Measurements from ENCODE around the gene RANBP3. TPM values are rescaled to one million over a fixed set of nuclear protein-coding genes. Genes with fewer than 3 reads are reported as not detected.

The RANBP3 gene
- total and polyA plus RNA-seq, 12 donors = 55.0 to 179 (median 81.1) TPM

DNA sequence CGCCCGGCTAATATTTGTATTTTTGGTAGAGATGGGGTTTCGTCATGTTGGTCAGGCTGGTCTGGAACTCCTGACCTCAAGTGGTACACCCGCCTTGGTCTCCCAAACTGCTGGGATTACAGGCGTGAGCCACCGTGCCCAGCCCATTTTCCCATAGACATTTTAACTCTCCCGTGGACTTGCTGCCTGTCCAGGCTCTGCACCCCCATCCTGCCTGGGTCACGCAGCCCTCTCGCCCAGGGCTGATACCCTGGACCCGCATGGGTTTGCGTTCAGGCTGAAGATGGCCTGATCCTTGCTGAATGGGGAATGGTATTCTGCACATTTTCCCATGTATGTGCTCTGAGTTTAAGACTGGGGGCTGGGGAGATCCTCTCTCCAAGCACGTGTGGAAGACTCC lies 46.0 kb upstream of the RANBP3 start:
- Histone ChIP-seq H3K36me3 (replicated peaks in 1 of 2) (no peaks in the 10 kb centered on the region), H3K9me3 (replicated peaks in 1 of 3) (no peaks in the 10 kb centered on the region), H3K27me3 (no peaks in the 10 kb centered on the region), H3K27ac (no peak overlapping the region), H3K4me1 (replicated peaks in 1 of 2) (no peaks in the 10 kb centered on the region), H3K4me3 (no peak overlapping the region)
- TF ChIP-seq, protein P1, sequence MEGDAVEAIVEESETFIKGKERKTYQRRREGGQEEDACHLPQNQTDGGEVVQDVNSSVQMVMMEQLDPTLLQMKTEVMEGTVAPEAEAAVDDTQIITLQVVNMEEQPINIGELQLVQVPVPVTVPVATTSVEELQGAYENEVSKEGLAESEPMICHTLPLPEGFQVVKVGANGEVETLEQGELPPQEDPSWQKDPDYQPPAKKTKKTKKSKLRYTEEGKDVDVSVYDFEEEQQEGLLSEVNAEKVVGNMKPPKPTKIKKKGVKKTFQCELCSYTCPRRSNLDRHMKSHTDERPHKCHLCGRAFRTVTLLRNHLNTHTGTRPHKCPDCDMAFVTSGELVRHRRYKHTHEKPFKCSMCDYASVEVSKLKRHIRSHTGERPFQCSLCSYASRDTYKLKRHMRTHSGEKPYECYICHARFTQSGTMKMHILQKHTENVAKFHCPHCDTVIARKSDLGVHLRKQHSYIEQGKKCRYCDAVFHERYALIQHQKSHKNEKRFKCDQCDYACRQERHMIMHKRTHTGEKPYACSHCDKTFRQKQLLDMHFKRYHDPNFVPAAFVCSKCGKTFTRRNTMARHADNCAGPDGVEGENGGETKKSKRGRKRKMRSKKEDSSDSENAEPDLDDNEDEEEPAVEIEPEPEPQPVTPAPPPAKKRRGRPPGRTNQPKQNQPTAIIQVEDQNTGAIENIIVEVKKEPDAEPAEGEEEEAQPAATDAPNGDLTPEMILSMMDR (IDR thresholded peaks at IDR 0.05) = no peak
- TF ChIP-seq POLR2A (IDR thresholded peaks at IDR 0.05) = no peak
- 88 to 95% (median 92%) methylated on average over 9 to 12 of the region's 12 CpGs for WGBS, 4 donors
- DNase-seq = no peak
- intact Hi-C loops (cut with DNase I) = loop anchor here (2.0 to 5.0 kb wide), 3 partner anchors 37 to 217 kb away; partner anchors contain the start of gene NRTN (in 1 of the 2)

DNA sequence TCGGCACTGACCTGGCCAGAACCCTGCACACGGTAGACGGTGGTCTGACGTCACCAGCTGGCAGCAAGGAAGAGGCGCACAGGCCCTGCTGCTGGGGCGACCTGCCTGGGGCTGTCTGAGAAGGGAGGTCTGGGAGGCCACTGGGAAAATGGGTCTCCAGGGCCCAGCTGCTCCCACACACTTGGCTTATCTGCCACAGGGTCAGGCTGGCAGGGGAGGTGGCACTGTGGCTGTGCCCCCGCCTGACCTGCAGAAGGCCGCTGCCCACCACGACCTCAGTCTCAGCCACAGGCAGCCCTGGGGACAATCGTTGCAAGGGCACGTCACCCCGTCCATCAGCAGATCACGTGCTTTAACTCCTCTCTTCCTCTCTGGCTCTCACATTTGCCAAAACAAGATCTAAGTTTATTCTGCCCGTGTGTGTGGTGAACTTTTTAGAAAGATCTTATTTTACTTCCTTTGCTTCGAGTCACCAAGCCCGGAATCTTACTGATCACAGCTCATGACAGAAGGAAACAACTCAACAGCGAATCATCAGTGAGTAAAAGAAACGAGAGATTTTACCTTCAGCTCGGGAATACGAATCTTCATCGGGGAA lies 45.2 kb upstream of the RANBP3 start:
- intact Hi-C loops (cut with DNase I) = loop anchor here (2.0 to 5.0 kb wide), 3 partner anchors 36 to 216 kb away; partner anchors contain the start of gene NRTN (in 1 of the 2)
- Histone ChIP-seq H3K4me1 (replicated peaks in 1 of 2) (no peaks in the 10 kb centered on the region), H3K9me3 (replicated peaks in 1 of 3) (no peaks in the 10 kb centered on the region), H3K27me3 (no peaks in the 10 kb centered on the region), H3K4me3 (no peak overlapping the region), H3K27ac (no peak overlapping the region), H3K36me3 (replicated peaks in 1 of 2) (no peaks in the 10 kb centered on the region)
- TF ChIP-seq POLR2A (IDR thresholded peaks at IDR 0.05) = no peak
- TF ChIP-seq, protein P1 (IDR thresholded peaks at IDR 0.05) = no peak
- WGBS, 4 donors = 68 to 81% (median 77%) methylated on average over 15 to 21 of the region's 21 CpGs
- no peak for DNase-seq

DNA sequence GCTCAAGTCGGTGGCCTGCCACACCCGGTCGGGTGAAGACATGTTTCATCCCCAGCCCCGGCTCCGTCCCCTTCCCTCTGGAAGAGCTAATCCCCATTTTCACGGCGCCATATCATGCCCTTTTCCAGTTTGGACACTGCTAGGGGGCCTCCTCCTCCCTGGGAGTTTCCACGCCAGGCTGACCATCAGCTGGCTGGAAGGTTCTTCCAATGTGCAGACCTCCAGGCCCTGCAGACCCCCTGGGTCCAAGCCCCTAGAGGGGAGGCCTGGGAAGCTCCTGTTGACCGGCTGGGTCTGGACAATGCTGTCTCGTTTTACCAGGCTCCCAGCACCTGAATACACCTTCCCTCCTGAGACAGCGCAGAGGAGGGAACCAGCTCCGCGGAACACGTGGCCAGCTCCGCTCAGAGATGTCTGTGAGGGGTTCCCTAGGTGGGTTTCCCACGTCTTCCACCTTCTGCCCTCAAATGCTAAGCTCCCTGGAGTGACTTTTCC lies 44.7 kb upstream of the RANBP3 start:
- TF ChIP-seq POLR2A (IDR thresholded peaks at IDR 0.05) = no peak
- TF ChIP-seq, protein P1 (IDR thresholded peaks at IDR 0.05) = peak in 2 of 6 experiments; percentile 6 to 44
- no peaks in the 10 kb centered on the region for H3K27me3 ChIP-seq
- intact Hi-C loops (cut with DNase I) = loop anchor here (2.0 to 5.0 kb wide), 3 partner anchors 35 to 215 kb away; partner anchors contain the start of gene NRTN (in 1 of the 2)
- no peak for DNase-seq
- H3K36me3 ChIP-seq (replicated peaks in 1 of 2) = no peaks in the 10 kb centered on the region
- 67 to 80% (median 72%) methylated on average over 9 to 16 of the region's 16 CpGs for WGBS, 4 donors
- no peaks in the 10 kb centered on the region for H3K4me1 ChIP-seq (replicated peaks in 1 of 2)
- no peak overlapping the region for H3K27ac ChIP-seq
- no peak overlapping the region for H3K4me3 ChIP-seq
- no peaks in the 10 kb centered on the region for H3K9me3 ChIP-seq (replicated peaks in 1 of 3)

DNA sequence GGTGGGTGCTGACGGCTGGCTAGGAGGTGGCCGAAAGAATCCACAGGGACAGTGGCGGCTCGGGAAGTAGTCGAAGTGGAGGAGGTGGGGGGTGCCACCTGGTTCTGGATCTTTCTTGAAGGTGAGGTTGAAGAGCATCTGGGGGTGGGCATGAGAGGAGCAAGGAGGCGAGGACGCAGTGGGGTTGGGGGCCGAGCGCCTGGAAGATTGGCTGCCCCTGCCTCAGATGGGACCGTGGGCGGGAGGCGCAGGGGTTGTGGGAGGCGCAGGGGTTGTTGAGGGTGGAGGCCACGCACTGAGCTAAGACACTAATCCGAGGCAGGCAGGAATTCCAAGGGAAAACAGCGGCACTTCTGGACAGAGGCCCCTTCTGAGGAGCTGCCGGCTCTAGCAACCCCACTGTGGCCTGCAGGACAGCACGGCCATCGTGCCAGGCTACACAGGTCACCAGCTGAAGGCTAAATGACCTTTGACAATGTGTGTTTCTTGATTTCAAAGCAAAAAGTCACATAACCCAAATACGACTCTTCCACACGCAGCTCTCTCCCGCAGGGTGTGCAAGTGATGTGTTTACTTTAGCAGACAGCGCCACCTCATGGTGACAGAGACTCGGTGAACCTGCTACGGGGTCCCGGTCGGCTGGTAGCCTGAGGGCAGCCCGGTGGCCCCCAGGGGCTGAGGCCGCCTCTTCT lies 44.1 kb upstream of the RANBP3 start:
- 44 to 57% (median 47%) methylated on average over 20 to 29 of the region's 29 CpGs for WGBS, 4 donors
- peak; percentile 82 to 93 (median 89) for DNase-seq
- intact Hi-C loops (cut with DNase I) = loop anchor here (2.0 to 5.0 kb wide), 3 partner anchors 35 to 215 kb away; partner anchors contain the start of gene NRTN (in 1 of the 2)
- no peaks in the 10 kb centered on the region for H3K4me1 ChIP-seq (replicated peaks in 1 of 2)
- H3K9me3 ChIP-seq (replicated peaks in 1 of 3) = no peaks in the 10 kb centered on the region
- H3K36me3 ChIP-seq (replicated peaks in 1 of 2) = no peaks in the 10 kb centered on the region
- H3K27me3 ChIP-seq = no peaks in the 10 kb centered on the region
- TF ChIP-seq, protein P1 (IDR thresholded peaks at IDR 0.05) = peak; percentile 70 to 95 (median 88)
- no peak for TF ChIP-seq POLR2A (IDR thresholded peaks at IDR 0.05)
- no peak overlapping the region for H3K4me3 ChIP-seq
- no peak overlapping the region for H3K27ac ChIP-seq

All from adrenal gland (tissue), 12 donors.